Fibroblast of pulmonary artery (primary cell): ENCODE data around the gene CCDC15.
A peak's percentile ranks its signal among the peaks of the same experiment; 100 is the strongest.
"Not testable (repeated sequence)": the region's sequence is repeated elsewhere in the genome, so short reads cannot be mapped to it uniquely, and the experiment has no call there.

Experiments used
- DNase-seq: peaks from one replicate; pipeline ENCODE4 v3.0.0-alpha.2; 2010; ENCODE audit warnings: low read depth
- H3K4me3 ChIP-seq: replicated peaks from 2 replicates; pipeline ENCODE4 v1.5.1; 2011; ENCODE audit warnings: low read depth, mild to moderate bottlenecking, control low read depth, low read length, moderate library complexity
- TF ChIP-seq, protein P1 (sequence below): IDR thresholded peaks from 2 replicates; pipeline ENCODE4 v1.5.1; 2011; ENCODE audit warnings: mild to moderate bottlenecking, control low read depth, low read length, inconsistent platforms; ENCODE audit errors: missing control alignments

Gene CCDC15

GRCh38 chr11:125020342-125020741, 66.3 kb downstream of the CCDC15 start:
- TF ChIP-seq, protein P1, sequence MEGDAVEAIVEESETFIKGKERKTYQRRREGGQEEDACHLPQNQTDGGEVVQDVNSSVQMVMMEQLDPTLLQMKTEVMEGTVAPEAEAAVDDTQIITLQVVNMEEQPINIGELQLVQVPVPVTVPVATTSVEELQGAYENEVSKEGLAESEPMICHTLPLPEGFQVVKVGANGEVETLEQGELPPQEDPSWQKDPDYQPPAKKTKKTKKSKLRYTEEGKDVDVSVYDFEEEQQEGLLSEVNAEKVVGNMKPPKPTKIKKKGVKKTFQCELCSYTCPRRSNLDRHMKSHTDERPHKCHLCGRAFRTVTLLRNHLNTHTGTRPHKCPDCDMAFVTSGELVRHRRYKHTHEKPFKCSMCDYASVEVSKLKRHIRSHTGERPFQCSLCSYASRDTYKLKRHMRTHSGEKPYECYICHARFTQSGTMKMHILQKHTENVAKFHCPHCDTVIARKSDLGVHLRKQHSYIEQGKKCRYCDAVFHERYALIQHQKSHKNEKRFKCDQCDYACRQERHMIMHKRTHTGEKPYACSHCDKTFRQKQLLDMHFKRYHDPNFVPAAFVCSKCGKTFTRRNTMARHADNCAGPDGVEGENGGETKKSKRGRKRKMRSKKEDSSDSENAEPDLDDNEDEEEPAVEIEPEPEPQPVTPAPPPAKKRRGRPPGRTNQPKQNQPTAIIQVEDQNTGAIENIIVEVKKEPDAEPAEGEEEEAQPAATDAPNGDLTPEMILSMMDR: no peak
- no peak overlapping the region for H3K4me3 ChIP-seq
- DNase-seq: no peak

DNA sequence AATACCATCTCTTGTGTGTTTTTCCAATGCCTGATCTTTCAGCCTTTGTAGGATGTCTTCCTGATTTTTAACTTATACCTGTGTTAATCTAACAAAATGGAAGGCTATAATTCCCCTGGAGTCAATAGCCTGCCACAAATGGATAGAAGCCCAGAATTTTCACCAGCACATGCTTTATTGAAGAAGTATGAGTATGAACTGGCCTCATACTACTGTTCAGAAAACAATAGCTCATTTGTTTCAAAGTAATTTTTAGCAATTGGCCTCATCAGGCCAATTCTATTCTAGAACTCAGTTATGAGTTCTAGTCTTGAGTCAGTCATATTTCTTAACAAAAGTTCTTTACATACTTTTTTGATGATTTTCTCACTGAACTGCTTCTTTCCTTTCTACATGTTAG, 68.5 kb downstream of the CCDC15 start:
- peak; percentile 9 for DNase-seq
- H3K4me3 ChIP-seq: no peak overlapping the region
- TF ChIP-seq, protein P1: no peak

- H3K4me3 ChIP-seq: no peak overlapping the region
- no peak for DNase-seq
- TF ChIP-seq, protein P1: no peak
These were observed 72.0 kb downstream of the CCDC15 start for GRCh38 chr11:125025968-125026367.

DNA sequence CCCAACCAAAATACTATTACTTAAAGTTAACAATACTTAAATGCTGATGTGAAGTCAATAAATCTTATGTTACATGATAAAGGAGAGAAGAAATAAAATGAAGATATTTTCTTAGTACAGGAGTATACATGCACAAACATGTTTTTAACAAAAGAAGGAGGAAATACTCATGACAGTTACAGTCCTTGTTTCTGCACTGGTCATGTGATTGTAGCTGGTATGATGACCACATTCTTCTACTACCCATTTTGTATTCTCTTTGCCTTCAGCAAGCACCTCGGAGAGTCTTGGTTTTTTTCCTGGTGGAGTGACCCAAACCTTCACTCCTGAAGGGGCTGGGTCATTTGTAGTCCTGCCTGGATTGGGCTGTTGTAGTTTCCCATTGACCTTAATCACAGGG, 75.4 kb downstream of the CCDC15 start:
- DNase-seq, H3K4me3 ChIP-seq: not testable (repeated sequence)

DNA sequence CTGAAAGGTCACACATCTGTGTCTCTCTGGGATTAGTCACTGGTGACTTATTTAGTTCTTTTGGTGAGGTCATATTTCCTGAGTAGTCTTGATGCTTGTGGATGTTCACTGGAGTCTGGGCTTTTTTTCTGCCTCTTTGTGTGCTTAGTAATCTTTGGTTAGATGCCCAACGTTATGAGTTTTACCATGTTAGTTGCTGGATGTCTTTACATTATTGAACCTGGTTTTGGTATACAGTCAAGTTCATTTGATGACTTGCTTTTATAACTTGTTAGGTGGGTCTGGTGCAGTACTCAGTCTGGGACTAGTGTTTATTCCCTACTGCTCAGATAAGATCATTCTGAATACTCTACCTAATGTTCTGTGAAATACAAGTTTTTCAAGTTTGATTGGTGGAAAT, 82.9 kb downstream of the CCDC15 start:
- H3K4me3 ChIP-seq: no peak overlapping the region
- peak; percentile 79 for DNase-seq
- TF ChIP-seq, protein P1: no peak

DNA sequence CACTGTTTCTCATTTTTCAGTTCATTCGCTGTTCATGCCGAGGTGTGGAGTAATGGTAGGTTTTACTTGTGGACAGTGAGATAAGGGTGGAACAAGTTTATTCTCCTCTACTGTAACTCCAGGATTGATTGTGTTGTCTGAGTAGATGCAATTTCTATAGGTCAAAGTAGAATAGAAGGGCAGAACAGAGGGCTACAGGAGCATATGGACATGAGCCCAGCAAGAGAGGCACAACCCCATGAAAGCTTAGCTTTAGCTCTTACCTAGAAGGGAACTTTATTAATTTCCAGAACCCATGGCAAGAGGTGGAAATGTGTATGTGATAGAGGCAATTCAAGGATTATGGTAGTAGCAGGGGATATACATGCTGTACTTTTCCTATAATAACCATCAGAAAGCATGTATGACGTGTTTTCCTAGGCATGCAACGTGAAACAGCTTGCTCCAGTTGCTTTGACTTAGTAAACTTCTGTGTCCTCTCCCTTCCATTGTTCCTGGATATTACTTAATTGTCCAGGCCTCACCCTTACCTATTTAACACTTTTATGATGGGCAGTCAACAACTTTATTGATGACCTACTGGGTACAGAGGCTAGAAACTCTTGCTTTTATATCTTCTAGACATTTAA, 95.3 kb downstream of the CCDC15 start:
- H3K4me3 ChIP-seq: no peak overlapping the region
- TF ChIP-seq, protein P1: no peak
- no peak for DNase-seq

- DNase-seq: no peak
- H3K4me3 ChIP-seq: no peak overlapping the region
- TF ChIP-seq, protein P1: no peak
These were observed 98.0 kb downstream of the CCDC15 start for GRCh38 chr11:125052047-125052446.
